Measurements from ENCODE around the gene ZYG11A. TPM values are rescaled to one million over a fixed set of nuclear protein-coding genes. Genes with fewer than 3 reads are reported as not detected.
A peak's percentile ranks its signal among the peaks of the same experiment; 100 is the strongest.

ZYG11A gene
- total and polyA plus RNA-seq, 3 donors from 2014 or later = 6.4 to 9.8 (median 8.7) TPM

DNA sequence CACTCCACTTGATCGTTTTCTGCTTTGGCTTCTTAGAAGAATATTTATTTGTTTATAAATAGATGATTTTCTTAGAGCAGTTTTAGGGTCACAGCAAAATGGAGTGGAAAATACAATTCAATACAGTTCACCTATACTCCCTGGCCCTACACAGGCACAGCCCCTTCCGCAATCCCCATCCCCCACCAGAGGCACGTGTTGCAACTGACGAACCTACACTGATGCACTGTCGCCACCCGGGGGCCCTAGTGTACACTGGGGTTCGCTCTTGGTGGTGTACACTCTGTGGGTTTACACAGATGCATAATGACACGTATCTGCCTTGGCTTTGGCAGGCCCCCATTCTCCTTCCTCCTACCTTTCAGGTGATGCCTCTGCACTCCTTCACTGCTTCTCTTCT is 71.0 kb downstream of the ZYG11A start:
- H3K27me3 ChIP-seq = no peaks in the 10 kb centered on the region
- 84 to 89% methylated on average over 8 of the region's 8 CpGs for WGBS, 2 donors
- intact Hi-C loops (cut with DNase I; ENCODE audit: low total_unique reads) = no loop called here

DNA sequence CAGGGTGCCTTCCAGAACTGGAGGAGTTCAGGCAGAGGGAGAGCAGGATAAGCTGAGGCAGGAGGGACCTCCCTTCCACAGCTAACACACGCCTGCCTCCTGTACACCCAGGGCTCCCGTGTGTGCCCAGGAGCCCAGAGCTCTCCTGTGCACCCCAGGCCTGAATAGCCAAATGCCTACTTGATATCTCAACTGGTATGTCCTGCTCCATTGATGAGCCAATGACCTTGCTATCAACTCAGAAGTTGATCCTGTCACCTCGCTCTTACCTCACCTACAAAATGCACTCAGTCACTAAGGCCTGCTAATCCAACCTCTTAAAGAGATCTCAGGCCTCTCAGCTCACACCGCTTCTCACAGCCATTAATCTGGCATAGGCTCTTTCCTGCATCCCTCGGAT is 71.9 kb downstream of the ZYG11A start:
- intact Hi-C loops (cut with DNase I; ENCODE audit: low total_unique reads) = no loop called here
- WGBS, 2 donors = 83 to 85% methylated on average over 3 to 5 of the region's 5 CpGs
- DNase-seq = no peak
- Histone ChIP-seq H3K27ac (no peak overlapping the region), H3K9me3 (no peaks in the 10 kb centered on the region), H3K4me3 (no peak overlapping the region), H3K27me3 (no peaks in the 10 kb centered on the region), H3K36me3 (ENCODE audit: low read depth, missing control alignments) (no peaks in the 10 kb centered on the region), H3K4me1 (peaks cover 28% of the 10 kb centered on the region)
- TF ChIP-seq POLR2A (IDR thresholded peaks at IDR 0.05) = no peak
- TF ChIP-seq, protein P1, sequence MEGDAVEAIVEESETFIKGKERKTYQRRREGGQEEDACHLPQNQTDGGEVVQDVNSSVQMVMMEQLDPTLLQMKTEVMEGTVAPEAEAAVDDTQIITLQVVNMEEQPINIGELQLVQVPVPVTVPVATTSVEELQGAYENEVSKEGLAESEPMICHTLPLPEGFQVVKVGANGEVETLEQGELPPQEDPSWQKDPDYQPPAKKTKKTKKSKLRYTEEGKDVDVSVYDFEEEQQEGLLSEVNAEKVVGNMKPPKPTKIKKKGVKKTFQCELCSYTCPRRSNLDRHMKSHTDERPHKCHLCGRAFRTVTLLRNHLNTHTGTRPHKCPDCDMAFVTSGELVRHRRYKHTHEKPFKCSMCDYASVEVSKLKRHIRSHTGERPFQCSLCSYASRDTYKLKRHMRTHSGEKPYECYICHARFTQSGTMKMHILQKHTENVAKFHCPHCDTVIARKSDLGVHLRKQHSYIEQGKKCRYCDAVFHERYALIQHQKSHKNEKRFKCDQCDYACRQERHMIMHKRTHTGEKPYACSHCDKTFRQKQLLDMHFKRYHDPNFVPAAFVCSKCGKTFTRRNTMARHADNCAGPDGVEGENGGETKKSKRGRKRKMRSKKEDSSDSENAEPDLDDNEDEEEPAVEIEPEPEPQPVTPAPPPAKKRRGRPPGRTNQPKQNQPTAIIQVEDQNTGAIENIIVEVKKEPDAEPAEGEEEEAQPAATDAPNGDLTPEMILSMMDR (IDR thresholded peaks at IDR 0.05) = no peak

More for the DNA sequence above, 71.0 kb downstream of the ZYG11A start:
- no peak overlapping the region for H3K4me3 ChIP-seq
- H3K36me3 ChIP-seq (ENCODE audit: low read depth, missing control alignments) = no peaks in the 10 kb centered on the region
- no peak for DNase-seq
- TF ChIP-seq, protein P1 (IDR thresholded peaks at IDR 0.05) = no peak
- TF ChIP-seq POLR2A (IDR thresholded peaks at IDR 0.05) = no peak
- H3K9me3 ChIP-seq = no peaks in the 10 kb centered on the region
- no peak overlapping the region for H3K27ac ChIP-seq
- peaks cover 28% of the 10 kb centered on the region for H3K4me1 ChIP-seq

GRCh38 chr1:52915211-52915854 is 72.8 kb downstream of the ZYG11A start:
- 41 to 65% methylated on average over 2 of the region's 2 CpGs for WGBS, 2 donors
- TF ChIP-seq POLR2A (IDR thresholded peaks at IDR 0.05) = no peak
- TF ChIP-seq, protein P1 (IDR thresholded peaks at IDR 0.05) = no peak
- H3K4me1 ChIP-seq = peaks cover 28% of the 10 kb centered on the region
- peak overlapping the region in 1 of 2 donors; percentile 55 for H3K27ac ChIP-seq
- DNase-seq = no peak
- intact Hi-C loops (cut with DNase I; ENCODE audit: low total_unique reads) = no loop called here
- H3K36me3 ChIP-seq (ENCODE audit: low read depth, missing control alignments) = no peaks in the 10 kb centered on the region
- H3K4me3 ChIP-seq = no peak overlapping the region
- no peaks in the 10 kb centered on the region for H3K9me3 ChIP-seq
- no peaks in the 10 kb centered on the region for H3K27me3 ChIP-seq

DNA sequence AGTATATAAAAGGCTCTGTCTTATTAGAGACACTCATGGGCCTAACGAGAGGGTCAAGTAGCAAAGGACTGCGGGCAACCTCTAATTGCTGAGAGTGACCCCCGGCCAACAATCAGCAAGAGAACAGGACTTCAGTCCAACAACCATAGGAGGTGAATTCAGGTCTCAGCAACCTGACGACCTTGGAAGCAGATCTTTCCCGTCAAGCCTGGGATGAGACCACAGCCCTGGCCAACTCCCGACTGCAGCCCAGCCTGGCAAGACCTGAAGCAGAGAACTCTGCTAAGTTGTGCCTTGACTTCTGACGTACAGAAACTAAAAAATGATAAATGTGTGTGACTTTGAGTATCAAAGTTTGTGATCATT is 73.3 kb downstream of the ZYG11A start:
- intact Hi-C loops (cut with DNase I; ENCODE audit: low total_unique reads) = no loop called here
- peak overlapping the region in 1 of 2 donors; percentile 21 for H3K27ac ChIP-seq

More for the DNA sequence above, 73.3 kb downstream of the ZYG11A start:
- Histone ChIP-seq H3K9me3 (no peaks in the 10 kb centered on the region), H3K36me3 (ENCODE audit: low read depth, missing control alignments) (no peaks in the 10 kb centered on the region), H3K4me3 (no peak overlapping the region), H3K27me3 (no peaks in the 10 kb centered on the region), H3K4me1 (peaks cover 28% of the 10 kb centered on the region)
- no peak for DNase-seq
- WGBS, 2 donors = 63 to 64% methylated on average over 7 of the region's 7 CpGs
- TF ChIP-seq, protein P1 (IDR thresholded peaks at IDR 0.05) = no peak
- TF ChIP-seq POLR2A (IDR thresholded peaks at IDR 0.05) = no peak
